Placental pericyte (primary cell): ENCODE results near the gene CSN1S1. TPM values are rescaled to one million over a fixed set of nuclear protein-coding genes. Genes with fewer than 3 reads are reported as not detected.

Experiments used
- total RNA-seq: library from RNA; depleted of rRNA; stranded (reverse); fragments of >200 nt; gene quantifications from 2 replicates; pipeline ENCODE4 v1.2.3, GENCODE V29; 2012

Gene CSN1S1, protein sequence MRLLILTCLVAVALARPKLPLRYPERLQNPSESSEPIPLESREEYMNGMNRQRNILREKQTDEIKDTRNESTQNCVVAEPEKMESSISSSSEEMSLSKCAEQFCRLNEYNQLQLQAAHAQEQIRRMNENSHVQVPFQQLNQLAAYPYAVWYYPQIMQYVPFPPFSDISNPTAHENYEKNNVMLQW
- not detected in 2 replicates for total RNA-seq

DNA sequence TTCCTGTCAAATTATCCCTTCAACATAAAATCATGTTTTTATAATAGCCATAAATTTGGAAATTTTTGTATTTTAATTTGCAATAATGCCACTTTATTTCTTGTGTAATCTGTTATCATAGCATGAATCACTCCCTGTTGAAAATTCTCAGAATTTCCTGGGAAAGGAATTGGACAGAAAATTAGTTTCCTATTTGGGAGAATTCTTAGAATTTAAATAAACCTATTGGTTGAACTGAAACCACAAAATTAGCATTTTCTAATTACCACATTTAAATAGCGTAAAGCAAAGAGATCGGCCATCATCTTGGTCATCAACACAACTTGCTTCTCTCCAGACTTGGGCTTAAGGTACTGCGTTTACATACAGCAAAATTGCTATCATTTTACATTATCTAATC is at the start of gene CSN1S1:
TSS of gene CSN1S1 (plus strand) at position 301 of the 400 bp plus-strand sequence. CDS start 1,488 bp downstream, outside the sequence.

DNA sequence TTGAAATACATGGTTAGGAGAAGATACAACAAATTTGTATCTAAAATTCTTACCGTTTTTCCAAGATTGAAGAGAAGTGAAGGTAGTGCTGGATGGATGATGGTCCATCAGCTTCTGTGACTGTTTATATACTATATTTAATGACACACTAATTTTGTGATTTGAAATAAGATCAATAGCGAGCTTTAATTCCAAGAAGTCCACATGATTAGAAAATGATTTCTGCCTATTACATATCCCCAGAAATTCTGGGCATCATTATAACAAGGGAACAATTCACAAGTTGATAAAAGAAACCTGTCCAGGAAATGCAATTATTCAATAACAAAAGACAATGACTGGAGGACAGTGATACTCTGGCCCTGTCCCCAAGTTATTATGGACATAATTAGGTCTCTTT is 34.8 kb downstream of the CSN1S1 start, which contains the start of gene CSN2:
TSS of gene CSN2 (minus strand) at position 101 of the 400 bp plus-strand sequence. CDS start 4,733 bp downstream, outside the sequence.

DNA sequence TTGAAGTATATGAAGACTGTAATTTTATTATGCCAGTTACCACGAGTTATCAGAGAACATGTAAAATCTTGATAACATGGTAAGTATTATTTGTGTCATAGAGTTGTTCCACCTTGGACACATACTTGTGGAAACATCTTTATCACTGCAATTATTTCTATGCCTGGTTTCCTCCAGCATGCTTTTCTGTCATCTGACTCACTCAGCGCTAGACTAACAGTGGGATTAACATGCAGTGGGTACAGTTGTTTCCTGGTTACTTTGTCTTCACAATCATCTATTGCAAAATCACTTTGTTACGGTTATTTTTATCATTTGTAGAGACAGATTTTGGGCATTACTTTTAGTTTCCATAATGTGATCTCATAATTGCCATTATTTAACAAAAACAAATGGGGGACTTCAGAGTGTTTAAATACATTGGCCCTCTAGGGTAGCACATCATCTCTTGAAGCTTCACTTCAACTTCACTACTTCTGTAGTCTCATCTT is 64.7 kb downstream of the CSN1S1 start, which contains the start of gene STATH:
TSS of gene STATH (plus strand) at position 441 of the 491 bp plus-strand sequence. CDS start 2,472 bp downstream, outside the sequence.

Other genes starting within 250 kb of the CSN1S1 start
- not detected in 2 replicates for gene SULT1B1, start 170.4 kb upstream of the CSN1S1 start, total RNA-seq
- not detected in 2 replicates for gene SULT1E1, start 70.9 kb upstream of the CSN1S1 start, total RNA-seq
- not detected in 2 replicates for gene CSN2, start 34.7 kb downstream of the CSN1S1 start, total RNA-seq
- not detected in 2 replicates for gene STATH, start 64.9 kb downstream of the CSN1S1 start, total RNA-seq
- not detected in 2 replicates for gene HTN3, start 97.4 kb downstream of the CSN1S1 start, total RNA-seq
- not detected in 2 replicates for gene HTN1, start 119.4 kb downstream of the CSN1S1 start, total RNA-seq
- not detected in 2 replicates for gene PRR27, start 223.2 kb downstream of the CSN1S1 start, total RNA-seq